NB4 (cell line): ENCODE results near the gene MARK4.

ENCODE experiments used
- CTCF ChIP-seq: IDR thresholded peaks from one replicate; pipeline ENCODE4 v1.5.1; 2012; ENCODE audit warnings: low read depth, low read length
- MAX ChIP-seq: IDR thresholded peaks from 2 replicates; pipeline ENCODE4 v1.6.1; 2011; ENCODE audit warnings: low read depth, low read length
- MYC ChIP-seq: IDR thresholded peaks from 2 replicates; pipeline ENCODE4 v1.6.1; 2011; ENCODE audit warnings: low read depth, low read length
- POLR2A ChIP-seq: IDR thresholded peaks from 2 replicates; pipeline ENCODE4 v1.6.1; 2011; ENCODE audit warnings: mild to moderate bottlenecking; ENCODE audit not compliant: insufficient read length; ENCODE audit errors: extremely low read depth

GRCh38 chr19:45315304-45315703 lies 64.2 kb downstream of the MARK4 start:
- no peak for TF ChIP-seq CTCF
- TF ChIP-seq MYC: no peak
- no peak for TF ChIP-seq POLR2A
- no peak for TF ChIP-seq MAX
